ENCODE data around the gene SAE1. TPM values are rescaled to one million over a fixed set of nuclear protein-coding genes. Genes with fewer than 3 reads are reported as not detected.
"Not testable (repeated sequence)": the region's sequence is repeated elsewhere in the genome, so short reads cannot be mapped to it uniquely, and the experiment has no call there.

Gene SAE1
- total RNA-seq, 6 experiments from 2014 or later = 18.8 to 33.2 (median 26.7) TPM

GRCh38 chr19:47097396-47098201, 33.0 kb upstream of the SAE1 start:
- H3K27me3 ChIP-seq = no peaks in the 10 kb centered on the region
- no peak for ATAC-seq
- WGBS (ENCODE audit: insufficient coverage, low coverage, low lambda C conversion rate, missing lambda C conversion rate) = 92% methylated on average over 19 of the region's 31 CpGs
- H3K9me3 ChIP-seq = no peaks in the 10 kb centered on the region
- TF ChIP-seq POLR2A (IDR thresholded peaks at IDR 0.05) = no peak
- no peak for TF ChIP-seq CTCF (IDR thresholded peaks at IDR 0.05)
- peaks cover 0 to 28% (median 12%) of the 10 kb centered on the region in 4 donors for H3K4me1 ChIP-seq
- peak overlapping the region; percentile 11 to 94 (median 50) for H3K27ac ChIP-seq
- DNase-seq = no peak
- H3K4me3 ChIP-seq = no peak overlapping the region
- H3K36me3 ChIP-seq = peaks cover 0 to 15% (median 1%) of the 10 kb centered on the region in 4 donors
- intact Hi-C loops (cut with DNase I) = no loop called here

GRCh38 chr19:47098608-47099007, 32.0 kb upstream of the SAE1 start:
- WGBS (ENCODE audit: insufficient coverage, low coverage, low lambda C conversion rate, missing lambda C conversion rate) = 88% methylated on average over 6 of the region's 6 CpGs
- H3K27ac ChIP-seq = no peak overlapping the region
- TF ChIP-seq POLR2A (IDR thresholded peaks at IDR 0.05) (no peak), CTCF (IDR thresholded peaks at IDR 0.05) (no peak)
- H3K4me1 ChIP-seq = peaks cover 0 to 28% (median 12%) of the 10 kb centered on the region in 4 donors
- no peak for DNase-seq
- H3K27me3 ChIP-seq = no peaks in the 10 kb centered on the region
- H3K36me3 ChIP-seq = peaks cover 0 to 6% (median 1%) of the 10 kb centered on the region in 4 donors
- H3K9me3 ChIP-seq = no peaks in the 10 kb centered on the region
- H3K4me3 ChIP-seq = no peak overlapping the region
- intact Hi-C loops (cut with DNase I) = no loop called here
- no peak for ATAC-seq

- DNase-seq (no peak), ATAC-seq (no peak)
- no peaks in the 10 kb centered on the region for H3K9me3 ChIP-seq
- intact Hi-C loops (cut with DNase I) = no loop called here
- no peaks in the 10 kb centered on the region for H3K36me3 ChIP-seq
- TF ChIP-seq POLR2A (IDR thresholded peaks at IDR 0.05) (no peak), CTCF (IDR thresholded peaks at IDR 0.05) (no peak)
- H3K4me1 ChIP-seq = peaks cover 0 to 28% (median 12%) of the 10 kb centered on the region in 4 donors
- no peak overlapping the region for H3K27ac ChIP-seq
- H3K27me3 ChIP-seq = no peaks in the 10 kb centered on the region
- no peak overlapping the region for H3K4me3 ChIP-seq
- 95% methylated on average over 6 of the region's 6 CpGs for WGBS (ENCODE audit: insufficient coverage, low coverage, low lambda C conversion rate, missing lambda C conversion rate)
Measured at GRCh38 chr19:47099576-47100050, 31.0 kb upstream of the SAE1 start.

- Histone ChIP-seq H3K27me3 (no peaks in the 10 kb centered on the region), H3K4me1 (peaks cover 0 to 24% (median 9%) of the 10 kb centered on the region in 4 donors), H3K36me3 (no peaks in the 10 kb centered on the region), H3K9me3 (no peaks in the 10 kb centered on the region), H3K27ac (no peak overlapping the region), H3K4me3 (no peak overlapping the region)
- 93% methylated on average over 5 of the region's 5 CpGs for WGBS (ENCODE audit: insufficient coverage, low coverage, low lambda C conversion rate, missing lambda C conversion rate)
- TF ChIP-seq CTCF (IDR thresholded peaks at IDR 0.05) (no peak), POLR2A (IDR thresholded peaks at IDR 0.05) (no peak)
- no peak for ATAC-seq
- DNase-seq = no peak
- intact Hi-C loops (cut with DNase I) = no loop called here
Measured at GRCh38 chr19:47100290-47100689, 30.3 kb upstream of the SAE1 start.

- no CpG with 5 or more reads among the region's 4 CpGs for WGBS (ENCODE audit: insufficient coverage, low coverage, low lambda C conversion rate, missing lambda C conversion rate)
- H3K4me3 ChIP-seq; H3K9me3 ChIP-seq; H3K27me3 ChIP-seq; DNase-seq; ATAC-seq; H3K36me3 ChIP-seq; H3K27ac ChIP-seq; intact Hi-C loops (cut with DNase I): not testable (repeated sequence)
- H3K4me1 ChIP-seq = peaks cover 0 to 22% (median 6%) of the 10 kb centered on the region in 4 donors
Measured at GRCh38 chr19:47101116-47101515, 29.5 kb upstream of the SAE1 start.
